K562 (cell line): ENCODE measurements around the gene CDYL. TPM values are rescaled to one million over a fixed set of nuclear protein-coding genes. Genes with fewer than 3 reads are reported as not detected.
A peak's percentile ranks its signal among the peaks of the same experiment; 100 is the strongest.

Source experiments
- ATAC-seq: fragments of 200-7000 bp; cut with Tn5 transposase; 3 replicates; pipeline ENCODE4 v1.9.1; 2020; ENCODE audit warnings: moderate library complexity
- BruUV-seq: library from RNA; stranded (reverse); fragments of 400-500 nt; replicated peaks from 2 replicates; lab custom pipeline; 2021; lab: Mats Ljungman, UMichigan
- CTCF ChIA-PET: fragments of 300-600 bp; formaldehyde crosslinking; extraction: SDS; loops from one replicate; lab custom pipeline; 2021; ENCODE audit warnings: low intra/inter-chr PET ratio; lab: Yijun Ruan, JAX
- POLR2A ChIA-PET: fragments of 300-600, 350-650 bp; sonication (Branson Sonifier 250); formaldehyde crosslinking; extraction: SDS; loops from one replicate; lab custom pipeline; 2021; ENCODE audit warnings: antibody characterized with exemption, inconsistent platforms; lab: Yijun Ruan, JAX
- DNase-seq, 4 experiments: peaks; one replicate each; pipeline versions ENCODE4 v3.0.0 to v3.0.0-alpha.2; 2011 to 2018; ENCODE audit warnings: low spot score in 3 of 4, mixed read lengths in 3 of 4; ENCODE audit errors: extremely low read depth in 1 of 4
- FAIRE-seq: peaks from 2 replicates; lab custom pipeline; 2011; peaks lifted over from hg19 to GRCh38; lab: Jason Lieb, UNC
- H2AFZ ChIP-seq: 2 replicates; pipeline ENCODE4 v1.6.0; 2011; ENCODE audit warnings: low read depth, low read length, control low read depth, inconsistent platforms
- H3K27ac ChIP-seq: fragments of 200-600 bp; 3 replicates; pipeline ENCODE4 v1.8.0; 2011; ENCODE audit warnings: low read depth, mild to moderate bottlenecking, control low read depth, inconsistent platforms, low read length, moderate library complexity, mixed read lengths; ENCODE audit errors: extremely low read depth
- H3K27me3 ChIP-seq, 2 experiments: fragments of 300-600 bp in 1 of 2; 2 replicates in 1 of 2; 3 replicates in 1 of 2; pipeline versions ENCODE4 v1.6.0 to v1.8.0; 2011; ENCODE audit warnings: inconsistent platforms in 2 of 2, low read length in 2 of 2, mild to moderate bottlenecking in 1 of 2, mixed read lengths in 1 of 2, moderate library complexity in 1 of 2; ENCODE audit not compliant: control insufficient read depth in 2 of 2, insufficient read depth in 2 of 2
- H3K36me3 ChIP-seq: fragments of 300-600 bp; 3 replicates; pipeline ENCODE4 v1.8.0; 2011; ENCODE audit warnings: mild to moderate bottlenecking, low read length, inconsistent platforms; ENCODE audit not compliant: control insufficient read depth, insufficient read depth
- H3K4me1 ChIP-seq, 2 experiments: fragments of 200-600 bp in 1 of 2; replicated peaks in 1 of 2; 2 replicates in 1 of 2; 3 replicates in 1 of 2; pipeline versions ENCODE4 v1.5.1 to v1.8.0; 2011; ENCODE audit warnings: inconsistent platforms in 2 of 2, low read length in 2 of 2, mild to moderate bottlenecking in 1 of 2, mixed read lengths in 1 of 2, moderate library complexity in 1 of 2; ENCODE audit not compliant: control insufficient read depth in 2 of 2, insufficient read depth in 2 of 2
- H3K4me2 ChIP-seq: 2 replicates; pipeline ENCODE4 v1.6.1; 2011; ENCODE audit warnings: low read length, control low read depth, inconsistent platforms, mixed read lengths; ENCODE audit not compliant: insufficient read depth
- H3K4me3 ChIP-seq: fragments of 200-600 bp; sonication (generic), shearing (Covaris generic); 2 replicates; pipeline ENCODE4 v1.5.1; 2016; ENCODE audit warnings: control low read depth, inconsistent platforms
- H3K79me2 ChIP-seq: fragments of 200-600 bp; 3 replicates; pipeline ENCODE4 v1.8.0; 2011; ENCODE audit warnings: low read length, inconsistent platforms; ENCODE audit not compliant: control insufficient read depth, insufficient read depth
- H3K9ac ChIP-seq, 2 experiments: 2 replicates each; pipeline versions ENCODE4 v1.6.0 to v1.6.1; 2011; ENCODE audit warnings: low read depth in 2 of 2, low read length in 2 of 2, control low read depth in 1 of 2, inconsistent platforms in 1 of 2, mild to moderate bottlenecking in 1 of 2, mixed read lengths in 1 of 2; ENCODE audit not compliant: insufficient read depth in 1 of 2
- H3K9me1 ChIP-seq: one replicate; pipeline ENCODE4 v1.6.0; 2011; ENCODE audit warnings: inconsistent platforms, mild to moderate bottlenecking, low read length, moderate library complexity; ENCODE audit not compliant: control insufficient read depth, insufficient read depth
- H3K9me3 ChIP-seq: replicated peaks from 2 replicates; pipeline ENCODE4 v1.5.1; 2011; ENCODE audit warnings: low read depth, low read length, inconsistent platforms; ENCODE audit not compliant: control insufficient read depth, insufficient read depth
- H4K20me1 ChIP-seq: replicated peaks from 2 replicates; pipeline ENCODE4 v1.6.1; 2011; ENCODE audit warnings: low read length, inconsistent platforms, mixed read lengths; ENCODE audit not compliant: control insufficient read depth, insufficient read depth
- ATF1 ChIP-seq, 2 experiments: fragments of 450-650 bp in 1 of 2; IDR thresholded peaks; 2 replicates each; pipeline ENCODE4 v1.6.1; 2016; ENCODE audit warnings: missing compliant biosample characterization in 1 of 2, missing genetic modification characterization in 1 of 2
- DPF2 ChIP-seq: fragments of 450-650 bp; IDR thresholded peaks from 2 replicates; pipeline ENCODE4 v1.6.1; 2016
- FOXP1 ChIP-seq: sonication (generic); formaldehyde crosslinking; IDR thresholded peaks from 2 replicates; pipeline ENCODE4 v1.8.0; 2022; ENCODE audit warnings: mild to moderate bottlenecking, missing genetic modification reagents
- KHSRP ChIP-seq: fragments of 450-650 bp; IDR thresholded peaks from 2 replicates; pipeline ENCODE4 v1.6.1; 2017
- MAFK ChIP-seq: IDR thresholded peaks from 2 replicates; pipeline ENCODE4 v1.6.1; 2011; ENCODE audit warnings: low read length, improper control_type of control experiment
- MECOM ChIP-seq: fragments of 250-450 bp; sonication (Bioruptor Pico); IDR thresholded peaks from 2 replicates; pipeline ENCODE4 v1.8.0; 2022; ENCODE audit warnings: inconsistent platforms
- MLX ChIP-seq, 2 experiments: fragments of 450-650 bp in 1 of 2; sonication (generic) in 1 of 2; formaldehyde crosslinking; conservative IDR thresholded peaks; 2 replicates each; pipeline versions ENCODE4 v1.4.0 to v1.8.1; 2020 to 2022; ENCODE audit warnings: mild to moderate bottlenecking in 1 of 2, missing genetic modification reagents in 1 of 2
- NRF1 ChIP-seq, 2 experiments: fragments of 450-650 bp; IDR thresholded peaks in 1 of 2; conservative IDR thresholded peaks in 1 of 2; 2 replicates each; pipeline ENCODE4 v1.6.1; 2014; ENCODE audit warnings: mild to moderate bottlenecking in 2 of 2
- PHF21A ChIP-seq: fragments of 450-650 bp; IDR thresholded peaks from 2 replicates; pipeline ENCODE4 v1.6.1; 2017; ENCODE audit warnings: low read depth, borderline replicate concordance
- RBM15 ChIP-seq: fragments of 200-400 bp; formaldehyde crosslinking; IDR thresholded peaks from 2 replicates; pipeline ENCODE4 v1.6.1; 2018; ENCODE audit warnings: mild to moderate bottlenecking, low read length, moderate library complexity; ENCODE audit not compliant: insufficient read depth
- SAFB2 ChIP-seq: fragments of 200-400 bp; formaldehyde crosslinking; IDR thresholded peaks from 2 replicates; pipeline ENCODE4 v1.6.1; 2018; ENCODE audit warnings: borderline replicate concordance, low read length, low read depth, moderate library complexity; ENCODE audit not compliant: severe bottlenecking
- SRSF7 ChIP-seq: fragments of 200-400 bp; formaldehyde crosslinking; optimal IDR thresholded peaks from 2 replicates; pipeline ENCODE3; 2017; ENCODE audit warnings: mild to moderate bottlenecking, low read depth, low read length
- SRSF9 ChIP-seq: fragments of 200-400 bp; formaldehyde crosslinking; IDR thresholded peaks from 2 replicates; pipeline ENCODE4 v1.6.1; 2017; ENCODE audit warnings: low read depth, low read length, borderline replicate concordance
- THRAP3 ChIP-seq: fragments of 450-650 bp; IDR thresholded peaks from 2 replicates; pipeline ENCODE4 v1.6.1; 2016; ENCODE audit warnings: mild to moderate bottlenecking, inconsistent platforms, borderline replicate concordance
- ZFPM2 ChIP-seq: fragments of 250-450 bp; sonication (Bioruptor Pico); IDR thresholded peaks from 2 replicates; pipeline ENCODE4 v1.5.1; 2022; ENCODE audit warnings: mild to moderate bottlenecking
- WGBS: fragments of 100-300 bp; shearing (Covaris generic); methylation state at CpG from one replicate; pipeline ENCODE4 v1.1.6; 2016; ENCODE audit warnings: low coverage, mixed read lengths; ENCODE audit not compliant: insufficient coverage; ENCODE audit errors: missing lambda C conversion rate; 5-methylcytosine and 5-hydroxymethylcytosine counted together
- in situ Hi-C: fragments of 300-500 bp; cut with MboI; formaldehyde crosslinking; loops from 4 replicates; pipeline ENCODE4 v1.15.0; 2018; ENCODE audit warnings: inconsistent platforms, mixed read lengths
- intact Hi-C: fragments of 100-400 bp; cut with micrococcal nuclease; formaldehyde crosslinking; loops from 2 replicates; pipeline ENCODE4 v1.14.2; 2022
- polyA plus RNA-seq, 8 experiments: library from polyadenylated mRNA; depleted of rRNA in 4 of 8; stranded (reverse) in 5 of 8; unstranded in 3 of 8; fragments of >200 nt; fragmentation: Nextera tagmentation in 2 of 8; fragmentation: Illumina TruSeq in 1 of 8; extraction: Ambion mirVana in 2 of 8; extraction: Trizol in 1 of 8; gene quantifications; 2 replicates each; pipeline versions ENCODE4 v1.2.1 to v1.2.3, GENCODE V29; 2011 to 2014; ENCODE audit warnings: inconsistent platforms in 1 of 8, missing spikeins in 1 of 8
- total RNA-seq, 7 experiments: library from RNA; depleted of rRNA in 6 of 7; stranded (reverse); fragments of >200 nt in 6 of 7; fragmentation: Illumina TruSeq in 2 of 7; extraction: Trizol in 2 of 7; gene quantifications; 2 replicates each; pipeline versions ENCODE4 v1.2.1 to v1.2.3, GENCODE V29; 2011 to 2021; ENCODE audit warnings: low replicate concordance in 1 of 7

The CDYL gene
- total and polyA plus RNA-seq, 9 of the 15 experiments (the other 6 are each of a cell fraction or from before 2014, with no cell fraction given), result 8.1 to 45.8 (median 40.8) TPM

- CTCF ChIA-PET, result no interaction called here
- Histone ChIP-seq H2AFZ (no peak overlapping the region), H3K9me1 (no peaks in the 10 kb centered on the region), H3K36me3 (no peaks in the 10 kb centered on the region), H3K4me1 (peaks cover 0 to 3% of the 10 kb centered on the region in 2 experiments; a peak in 3 of 5 replicates), H3K79me2 (peaks cover 98% of the 10 kb centered on the region), H3K27ac (no peak overlapping the region), H3K9ac (no peak overlapping the region), H3K4me3 (no peak overlapping the region), H3K4me2 (no peak overlapping the region), H3K27me3 (no peaks in the 10 kb centered on the region), H4K20me1 (peaks cover 32% of the 10 kb centered on the region), H3K9me3 (no peaks in the 10 kb centered on the region)
- POLR2A ChIA-PET, result interaction anchor here (0.6 to 0.7 kb wide), 2 partner anchors 13 to 1429 kb away, joined by 3 read pairs; no protein-coding TSS in a partner anchor
- intact Hi-C loops, result no loop called here
- 68% methylated on average over 5 of the region's 5 CpGs for WGBS
- in situ Hi-C loops, result no loop called here
- FAIRE-seq (no peak), DNase-seq (no peak), ATAC-seq (peak; percentile 59)
- BruUV-seq, result no TSS peak
- TF ChIP-seq SRSF7 (no peak), FOXP1 (CRISPR knock-in tag) (no peak), ATF1 (CRISPR knock-in tag; IDR thresholded peaks at IDR 0.05) (no peak), ATF1 (tag; IDR thresholded peaks at IDR 0.05) (no peak), NRF1 (conservative IDR thresholded peaks at IDR 0.05 in 1 of 2, IDR thresholded peaks at IDR 0.05 in 1 of 2) (peak in 1 of 2 experiments; percentile 17; a peak in 1 of 4 replicates)
Observed at GRCh38 chr6:4871825-4872224, 95.6 kb downstream of the CDYL start.

GRCh38 chr6:4872841-4873240 lies 96.6 kb downstream of the CDYL start:
- ATAC-seq (no peak), DNase-seq (no peak), FAIRE-seq (no peak)
- 55% methylated on average over 2 of the region's 2 CpGs for WGBS
- Histone ChIP-seq H3K9me3 (no peaks in the 10 kb centered on the region), H3K4me1 (peaks cover 0 to 3% of the 10 kb centered on the region in 2 experiments; a peak in 3 of 5 replicates), H2AFZ (no peak overlapping the region), H3K27me3 (no peaks in the 10 kb centered on the region), H3K4me2 (no peak overlapping the region), H3K9me1 (no peaks in the 10 kb centered on the region), H4K20me1 (peaks cover 38% of the 10 kb centered on the region), H3K27ac (no peak overlapping the region), H3K36me3 (no peaks in the 10 kb centered on the region), H3K79me2 (peaks cover 98% of the 10 kb centered on the region), H3K4me3 (no peak overlapping the region), H3K9ac (no peak overlapping the region)
- BruUV-seq, result no TSS peak
- ChIA-PET POLR2A (no interaction called here), CTCF (no interaction called here)
- in situ Hi-C loops, result no loop called here
- intact Hi-C loops, result no loop called here
- no peak for TF ChIP-seq KHSRP
- TF ChIP-seq ZFPM2 (CRISPR knock-in tag), result no peak
- TF ChIP-seq MAFK, result no peak
- no peak for TF ChIP-seq MLX (CRISPR knock-in tag; conservative IDR thresholded peaks at IDR 0.05)
- no peak for TF ChIP-seq SAFB2
- TF ChIP-seq THRAP3, result no peak
- no peak for TF ChIP-seq PHF21A
- no peak for TF ChIP-seq SRSF9
- TF ChIP-seq RBM15, result no peak
- TF ChIP-seq DPF2, result no peak
- TF ChIP-seq MECOM, result no peak
